ENCODE results near the gene PLAC8. TPM values are rescaled to one million over a fixed set of nuclear protein-coding genes. Genes with fewer than 3 reads are reported as not detected.
"Not testable (repeated sequence)": the region's sequence is repeated elsewhere in the genome, so short reads cannot be mapped to it uniquely, and the experiment has no call there.

Gene PLAC8
- total RNA-seq, 1 donor from 2014 or later: not detected

- H3K36me3 ChIP-seq: peaks cover 0 to 60% of the 10 kb centered on the region in 2 donors
- H3K27me3 ChIP-seq: no peaks in the 10 kb centered on the region
- no peak overlapping the region for H3K4me3 ChIP-seq
- intact Hi-C loops (cut with DNase I): no loop called here
- TF ChIP-seq, protein P1, sequence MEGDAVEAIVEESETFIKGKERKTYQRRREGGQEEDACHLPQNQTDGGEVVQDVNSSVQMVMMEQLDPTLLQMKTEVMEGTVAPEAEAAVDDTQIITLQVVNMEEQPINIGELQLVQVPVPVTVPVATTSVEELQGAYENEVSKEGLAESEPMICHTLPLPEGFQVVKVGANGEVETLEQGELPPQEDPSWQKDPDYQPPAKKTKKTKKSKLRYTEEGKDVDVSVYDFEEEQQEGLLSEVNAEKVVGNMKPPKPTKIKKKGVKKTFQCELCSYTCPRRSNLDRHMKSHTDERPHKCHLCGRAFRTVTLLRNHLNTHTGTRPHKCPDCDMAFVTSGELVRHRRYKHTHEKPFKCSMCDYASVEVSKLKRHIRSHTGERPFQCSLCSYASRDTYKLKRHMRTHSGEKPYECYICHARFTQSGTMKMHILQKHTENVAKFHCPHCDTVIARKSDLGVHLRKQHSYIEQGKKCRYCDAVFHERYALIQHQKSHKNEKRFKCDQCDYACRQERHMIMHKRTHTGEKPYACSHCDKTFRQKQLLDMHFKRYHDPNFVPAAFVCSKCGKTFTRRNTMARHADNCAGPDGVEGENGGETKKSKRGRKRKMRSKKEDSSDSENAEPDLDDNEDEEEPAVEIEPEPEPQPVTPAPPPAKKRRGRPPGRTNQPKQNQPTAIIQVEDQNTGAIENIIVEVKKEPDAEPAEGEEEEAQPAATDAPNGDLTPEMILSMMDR (IDR thresholded peaks at IDR 0.05): no peak
- TF ChIP-seq POLR2AphosphoS5 (IDR thresholded peaks at IDR 0.05; ENCODE audit: insufficient read depth in 1 of 2, low read depth in 1 of 2) (no peak), POLR2A (IDR thresholded peaks at IDR 0.05) (no peak)
- DNase-seq (ENCODE audit: extremely low spot score in 2 of 2): no peak
- no peak overlapping the region for H3K27ac ChIP-seq
- H3K4me1 ChIP-seq: no peaks in the 10 kb centered on the region
- no peaks in the 10 kb centered on the region for H3K9me3 ChIP-seq
Measured at GRCh38 chr4:83065266-83065665, 49.3 kb downstream of the PLAC8 start.

DNA sequence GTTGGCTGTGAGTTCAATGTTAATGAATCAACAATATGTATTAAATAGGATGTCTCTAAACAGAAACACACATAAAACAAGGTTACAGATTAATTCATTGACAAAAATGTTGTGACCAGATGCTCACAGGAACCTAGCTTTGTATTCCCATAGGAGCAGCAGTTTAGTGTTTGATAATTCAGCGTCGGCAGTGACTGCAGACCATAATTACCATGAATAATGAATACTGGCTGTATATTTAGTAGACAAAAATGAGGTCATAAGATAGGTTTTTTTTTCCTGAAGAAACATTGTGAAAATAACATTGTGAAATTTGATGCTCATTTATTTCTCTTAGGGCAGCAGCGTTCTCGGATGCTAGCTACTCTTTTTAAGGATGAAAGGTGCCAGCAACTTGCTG lies 51.8 kb downstream of the PLAC8 start:
- Histone ChIP-seq H3K9me3 (no peaks in the 10 kb centered on the region), H3K4me3 (no peak overlapping the region), H3K4me1 (no peaks in the 10 kb centered on the region), H3K27ac (no peak overlapping the region), H3K36me3 (peaks cover 0 to 55% of the 10 kb centered on the region in 2 donors), H3K27me3 (no peaks in the 10 kb centered on the region)
- TF ChIP-seq POLR2A (IDR thresholded peaks at IDR 0.05) (no peak), POLR2AphosphoS5 (IDR thresholded peaks at IDR 0.05; ENCODE audit: insufficient read depth in 1 of 2, low read depth in 1 of 2) (no peak)
- TF ChIP-seq, protein P1 (IDR thresholded peaks at IDR 0.05): no peak
- intact Hi-C loops (cut with DNase I): no loop called here
- no peak for DNase-seq (ENCODE audit: extremely low spot score in 2 of 2)

DNA sequence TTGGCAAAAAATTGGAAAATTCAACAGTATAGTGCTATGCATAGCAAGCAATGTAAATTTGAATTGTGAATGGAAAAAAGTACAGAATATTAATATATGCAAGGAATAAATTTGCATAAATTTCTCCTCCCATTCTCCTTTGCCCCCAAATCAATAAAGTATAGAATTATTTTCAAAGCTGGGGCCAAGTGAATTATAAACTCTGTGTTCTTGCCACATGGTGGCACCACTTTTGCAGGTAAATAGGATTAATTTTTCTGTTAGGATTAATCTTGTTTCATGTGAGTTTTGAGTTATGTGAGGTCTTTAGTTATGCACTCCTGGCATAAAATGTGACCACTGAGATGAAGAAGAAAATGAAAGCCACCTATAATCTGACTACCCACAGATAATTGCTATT lies 59.6 kb downstream of the PLAC8 start:
- peaks cover 0 to 35% of the 10 kb centered on the region in 2 donors for H3K36me3 ChIP-seq

GRCh38 chr4:83048781-83049180 lies 65.7 kb downstream of the PLAC8 start:
- H3K27ac ChIP-seq, H3K27me3 ChIP-seq: not testable (repeated sequence)
- H3K36me3 ChIP-seq: peaks cover 0 to 24% of the 10 kb centered on the region in 2 donors

More for the DNA sequence above, 59.6 kb downstream of the PLAC8 start:
- intact Hi-C loops (cut with DNase I): loop anchor here (5.0 kb wide), 1 partner anchor 207 kb away; no protein-coding TSS in a partner anchor
- no peaks in the 10 kb centered on the region for H3K27me3 ChIP-seq
- no peak for TF ChIP-seq POLR2A (IDR thresholded peaks at IDR 0.05)
- no peak for TF ChIP-seq POLR2AphosphoS5 (IDR thresholded peaks at IDR 0.05; ENCODE audit: insufficient read depth in 1 of 2, low read depth in 1 of 2)
- TF ChIP-seq, protein P1 (IDR thresholded peaks at IDR 0.05): no peak
- no peak overlapping the region for H3K4me3 ChIP-seq
- H3K9me3 ChIP-seq: no peaks in the 10 kb centered on the region
- no peak overlapping the region for H3K27ac ChIP-seq
- no peaks in the 10 kb centered on the region for H3K4me1 ChIP-seq
- DNase-seq (ENCODE audit: extremely low spot score in 2 of 2): no peak

GRCh38 chr4:83046693-83047473 lies 67.6 kb downstream of the PLAC8 start:
- DNase-seq (ENCODE audit: extremely low spot score in 2 of 2): no peak
- Histone ChIP-seq H3K36me3 (peaks cover 0 to 12% of the 10 kb centered on the region in 2 donors), H3K27ac (no peak overlapping the region), H3K9me3 (no peaks in the 10 kb centered on the region), H3K4me3 (no peak overlapping the region), H3K4me1 (peaks cover 10% of the 10 kb centered on the region), H3K27me3 (no peaks in the 10 kb centered on the region)
- intact Hi-C loops (cut with DNase I): no loop called here
- TF ChIP-seq, protein P1 (IDR thresholded peaks at IDR 0.05): no peak
- TF ChIP-seq POLR2A (IDR thresholded peaks at IDR 0.05) (no peak), POLR2AphosphoS5 (IDR thresholded peaks at IDR 0.05; ENCODE audit: insufficient read depth in 1 of 2, low read depth in 1 of 2) (no peak)

More at GRCh38 chr4:83048781-83049180, 65.7 kb downstream of the PLAC8 start:
- intact Hi-C loops (cut with DNase I); H3K4me1 ChIP-seq; DNase-seq (ENCODE audit: extremely low spot score in 2 of 2); H3K4me3 ChIP-seq; H3K9me3 ChIP-seq: not testable (repeated sequence)
